ENCODE data around the gene MMAB.
"Not testable (repeated sequence)": the region's sequence is repeated elsewhere in the genome, so short reads cannot be mapped to it uniquely, and the experiment has no call there.

MMAB gene

DNA sequence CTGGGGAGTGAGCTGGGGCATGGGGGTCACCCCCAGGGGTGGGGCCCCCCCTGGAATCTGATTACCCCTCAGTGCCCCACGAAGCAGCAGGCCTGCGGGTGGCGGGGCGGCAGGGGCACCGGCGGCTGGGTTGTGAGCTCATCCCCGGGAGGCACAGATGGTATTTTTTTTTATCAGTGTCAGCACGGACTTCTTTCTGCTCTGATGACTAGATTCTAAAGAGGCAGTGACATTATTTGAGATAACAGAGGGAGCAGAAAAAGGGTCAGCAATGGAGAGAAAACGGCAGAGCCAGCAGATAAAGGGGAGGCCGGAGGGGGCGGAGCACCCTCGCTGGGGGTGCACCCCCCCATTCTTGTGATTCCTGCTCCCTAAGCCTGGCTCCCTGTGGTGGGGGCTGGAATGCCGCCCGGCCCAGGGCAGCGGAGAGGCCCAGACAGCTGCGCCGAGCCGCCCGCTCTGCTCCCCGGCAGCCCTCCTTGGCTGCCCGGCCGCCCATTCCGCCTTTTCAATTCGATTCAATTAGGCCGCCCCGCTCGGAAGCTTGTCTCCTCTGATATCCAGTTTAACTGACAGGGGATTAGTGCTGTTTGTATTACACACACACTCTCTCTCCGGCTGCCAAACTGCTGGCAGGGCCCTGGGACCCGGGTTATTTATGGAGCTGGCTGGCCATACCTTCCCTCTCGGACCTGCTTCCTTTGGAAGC, 33.2 kb upstream of the MMAB start:
- Histone ChIP-seq H3K36me3 (no peaks in the 10 kb centered on the region), H3K9ac (no peak overlapping the region), H3K27me3 (no peaks in the 10 kb centered on the region), H3K27ac (no peak overlapping the region), H3K4me2 (0 out of 22 replicates have a peak overlapping the region, but pooled peaks of 3 of the 11 experiments have one; percentile 13 to 43 (median 24)), H3K4me1 (peaks cover 0 to 39% (median 16%) of the 10 kb centered on the region in 10 experiments; a peak in 15 of 20 replicates), H3K4me3 (no peak overlapping the region), H3K9me3 (replicated peaks in 1 of 11) (no peaks in the 10 kb centered on the region), H4K20me1 (no peaks in the 10 kb centered on the region; a peak in 1 of 22 replicates)
- TF ChIP-seq Cebpa-rat (IDR thresholded peaks at IDR 0.05), result no peak

DNA sequence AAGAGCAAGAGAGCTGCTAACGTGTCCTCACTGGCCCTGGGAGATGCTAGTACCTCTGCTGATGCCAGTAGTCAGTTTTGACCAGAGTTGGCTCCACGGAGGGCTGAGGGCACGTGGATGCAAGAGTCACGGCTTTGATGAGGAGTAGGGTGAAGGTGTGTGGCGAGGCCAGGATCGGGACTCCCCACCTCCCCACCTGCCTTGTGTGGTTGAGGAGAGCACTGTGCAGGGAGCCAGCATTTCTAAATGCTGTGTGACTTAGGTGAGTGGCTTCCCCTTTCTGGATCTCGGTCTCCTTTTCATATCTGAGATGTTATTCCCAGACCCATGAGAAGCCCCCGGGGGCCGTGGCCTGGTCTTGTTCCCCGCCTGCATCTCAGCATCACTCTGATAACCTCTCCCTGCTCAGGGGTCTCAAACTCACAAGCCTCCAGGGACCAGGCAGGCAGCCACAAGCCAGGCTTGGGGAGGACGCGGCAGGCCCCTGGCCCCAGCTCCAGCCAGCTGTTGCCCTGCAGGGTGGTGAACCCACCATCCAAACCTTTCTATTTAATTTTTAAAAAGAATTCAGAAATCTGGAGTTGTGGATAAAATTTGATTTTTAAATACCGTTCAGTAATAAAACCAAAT, 32.4 kb upstream of the MMAB start:
- Histone ChIP-seq H3K9ac (no peak overlapping the region), H3K4me1 (peaks cover 0 to 36% (median 14%) of the 10 kb centered on the region in 10 experiments; a peak in 14 of 20 replicates), H3K4me3 (no peak overlapping the region), H3K27me3 (no peaks in the 10 kb centered on the region), H3K36me3 (no peaks in the 10 kb centered on the region), H3K4me2 (peak overlapping the region in 3 of 11 experiments; percentile 13 to 43 (median 24); a peak in 3 of 22 replicates), H4K20me1 (no peaks in the 10 kb centered on the region; a peak in 1 of 22 replicates), H3K9me3 (replicated peaks in 1 of 11) (no peaks in the 10 kb centered on the region), H3K27ac (no peak overlapping the region)
- TF ChIP-seq Cebpa-rat (IDR thresholded peaks at IDR 0.05), result no peak

DNA sequence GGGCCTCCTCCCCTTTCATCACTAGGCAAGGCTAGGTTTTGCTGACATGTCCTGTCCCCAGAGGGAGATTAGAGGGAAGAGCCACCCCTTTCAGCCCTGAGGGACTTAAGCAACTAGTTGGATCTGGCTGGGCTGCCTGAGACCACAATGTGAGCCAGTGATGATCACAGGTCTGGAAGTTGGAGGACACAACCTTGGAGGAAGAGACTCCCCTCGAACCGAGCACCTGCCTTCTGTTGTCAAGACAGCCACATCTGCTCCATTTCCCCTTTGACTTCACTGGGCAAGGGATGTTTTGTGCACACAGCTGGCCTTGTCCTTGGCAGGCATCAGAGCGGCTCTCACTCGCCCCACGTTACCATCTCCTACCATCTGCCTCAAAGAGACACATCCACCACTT, 31.7 kb upstream of the MMAB start:
- Histone ChIP-seq H3K27me3 (no peaks in the 10 kb centered on the region), H3K36me3 (no peaks in the 10 kb centered on the region), H3K4me2 (peak overlapping the region in 3 of 11 experiments; percentile 1 to 43 (median 41); a peak in 5 of 22 replicates), H3K9me3 (replicated peaks in 1 of 11) (no peaks in the 10 kb centered on the region), H4K20me1 (no peaks in the 10 kb centered on the region; a peak in 1 of 22 replicates), H3K9ac (no peak overlapping the region), H3K4me1 (peaks cover 0 to 41% (median 18%) of the 10 kb centered on the region in 10 experiments; a peak in 15 of 20 replicates), H3K27ac (no peak overlapping the region), H3K4me3 (no peak overlapping the region)
- TF ChIP-seq Cebpa-rat (IDR thresholded peaks at IDR 0.05), result no peak

DNA sequence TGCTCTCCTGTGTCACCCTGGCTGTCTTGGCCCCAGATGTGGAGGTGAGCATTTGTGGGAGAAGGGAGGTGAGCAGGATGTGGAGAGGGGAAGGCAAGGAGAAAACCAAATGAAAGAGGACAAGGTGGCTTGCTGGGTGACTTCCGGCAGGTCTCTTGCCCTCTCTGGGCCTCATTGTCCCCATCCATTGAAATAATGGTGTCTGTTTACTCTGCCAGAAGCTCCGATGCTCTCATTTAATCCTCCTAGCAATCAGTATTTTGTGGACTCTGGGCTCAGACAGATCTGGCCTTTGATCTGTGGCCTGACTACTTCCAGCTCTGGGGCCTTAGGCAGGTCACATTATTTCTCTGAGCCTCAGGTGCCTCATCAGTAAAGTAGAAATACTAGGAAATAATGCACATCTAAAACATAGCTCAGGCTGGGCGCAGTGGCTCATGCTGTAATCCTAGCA, 30.9 kb upstream of the MMAB start:
- TF ChIP-seq Cebpa-rat (IDR thresholded peaks at IDR 0.05), result no peak
- no peaks in the 10 kb centered on the region for H3K9me3 ChIP-seq (replicated peaks in 1 of 11)
- H3K4me1 ChIP-seq, result peaks cover 0 to 49% (median 26%) of the 10 kb centered on the region in 10 experiments; a peak in 15 of 20 replicates
- no peaks in the 10 kb centered on the region for H3K27me3 ChIP-seq
- H3K4me3 ChIP-seq, result no peak overlapping the region
- no peak overlapping the region; a peak in 1 of 22 replicates for H3K4me2 ChIP-seq
- no peaks in the 10 kb centered on the region; a peak in 1 of 22 replicates for H4K20me1 ChIP-seq
- H3K27ac ChIP-seq, result no peak overlapping the region
- no peaks in the 10 kb centered on the region for H3K36me3 ChIP-seq
- no peak overlapping the region for H3K9ac ChIP-seq

DNA sequence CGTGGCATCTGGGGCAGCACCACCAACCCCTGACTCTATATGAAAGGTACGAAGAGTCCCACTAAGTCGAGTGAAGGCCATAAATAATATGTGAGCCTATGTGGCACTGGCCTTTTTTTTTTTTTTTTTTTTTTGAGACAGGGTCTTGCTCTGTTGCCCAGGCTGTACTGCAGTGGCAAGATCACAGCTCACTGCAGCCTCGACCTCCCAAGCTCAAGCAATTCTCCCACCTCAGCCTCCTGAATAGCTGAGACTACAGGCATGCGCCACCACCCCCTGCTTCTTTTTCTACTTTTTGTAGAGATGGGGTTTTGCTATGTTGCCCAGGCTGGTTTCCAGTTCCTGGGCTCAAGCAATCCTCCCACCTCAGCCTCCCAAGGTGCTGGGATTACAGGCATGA, 28.8 kb upstream of the MMAB start:
- peaks cover 0 to 61% (median 41%) of the 10 kb centered on the region in 10 experiments; a peak in 16 of 20 replicates for H3K4me1 ChIP-seq
- not testable (repeated sequence) for H3K27ac ChIP-seq; H3K9me3 ChIP-seq (replicated peaks in 1 of 11)

DNA sequence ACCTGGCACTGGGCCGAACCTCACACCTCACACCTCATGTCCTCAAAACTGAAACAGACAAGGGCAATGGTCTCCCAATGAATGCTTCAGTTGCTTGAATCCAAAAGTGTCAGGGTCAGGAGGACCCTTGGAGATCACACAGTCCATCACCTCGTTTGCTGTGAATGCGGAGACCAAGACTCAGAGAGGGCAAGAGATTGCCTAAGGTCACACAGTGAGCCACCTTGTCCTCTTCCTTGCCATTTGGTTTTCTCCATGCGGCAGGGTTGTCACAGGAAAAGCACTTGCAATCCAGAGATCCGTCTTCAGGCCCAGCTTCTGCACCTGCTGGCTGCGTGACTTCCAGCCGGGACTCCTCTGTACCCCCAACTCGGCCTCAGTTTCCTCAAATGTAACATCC, 28.3 kb upstream of the MMAB start:
- Histone ChIP-seq H3K4me3 (no peak overlapping the region), H4K20me1 (peaks cover 0 to 24% (median 9%) of the 10 kb centered on the region in 11 experiments; a peak in 15 of 22 replicates), H3K9ac (no peak overlapping the region), H3K27me3 (no peaks in the 10 kb centered on the region), H3K36me3 (no peaks in the 10 kb centered on the region; a peak in 1 of 22 replicates), H3K27ac (no peak overlapping the region), H3K4me1 (peaks cover 0 to 65% (median 43%) of the 10 kb centered on the region in 10 experiments; a peak in 16 of 20 replicates), H3K9me3 (replicated peaks in 1 of 11) (no peaks in the 10 kb centered on the region), H3K4me2 (no peak overlapping the region)
- TF ChIP-seq Cebpa-rat (IDR thresholded peaks at IDR 0.05), result no peak

More for the DNA sequence above, 28.8 kb upstream of the MMAB start:
- H3K4me3 ChIP-seq, H3K9ac ChIP-seq, H3K27me3 ChIP-seq, H3K36me3 ChIP-seq: not testable (repeated sequence)
- H3K4me2 ChIP-seq, result peak overlapping the region in 1 of 11 experiments; percentile 27; a peak in 1 of 22 replicates
- peaks cover 0 to 18% (median 3%) of the 10 kb centered on the region in 11 experiments; a peak in 11 of 22 replicates for H4K20me1 ChIP-seq

DNA sequence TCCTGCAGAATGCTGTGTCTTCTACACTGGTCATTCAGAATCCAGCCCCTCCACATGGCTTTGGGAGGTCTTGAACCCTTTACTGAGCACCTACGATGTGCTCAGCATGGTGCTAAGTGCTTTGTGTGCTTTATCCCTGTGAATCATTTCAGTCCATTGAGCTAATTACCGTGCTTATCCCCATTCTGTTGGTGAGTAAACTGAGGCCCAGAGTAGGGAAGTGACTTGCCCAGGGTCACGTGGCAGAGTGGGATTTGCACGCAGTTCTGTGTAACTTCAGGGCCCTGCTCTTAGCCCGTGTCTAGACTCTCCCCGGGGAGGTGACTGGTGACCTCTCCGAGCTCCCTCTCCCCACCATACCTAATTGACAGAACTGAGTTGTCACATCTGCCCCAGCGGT, 27.7 kb upstream of the MMAB start:
- Histone ChIP-seq H3K36me3 (no peaks in the 10 kb centered on the region; a peak in 1 of 22 replicates), H3K4me2 (no peak overlapping the region), H3K4me1 (peaks cover 0 to 66% (median 48%) of the 10 kb centered on the region in 10 experiments; a peak in 16 of 20 replicates), H3K9ac (no peak overlapping the region), H3K9me3 (replicated peaks in 1 of 11) (no peaks in the 10 kb centered on the region), H3K4me3 (no peak overlapping the region), H4K20me1 (peaks cover 0 to 30% (median 14%) of the 10 kb centered on the region in 11 experiments; a peak in 17 of 22 replicates), H3K27ac (no peak overlapping the region), H3K27me3 (no peaks in the 10 kb centered on the region)
- TF ChIP-seq Cebpa-rat (IDR thresholded peaks at IDR 0.05), result no peak

DNA sequence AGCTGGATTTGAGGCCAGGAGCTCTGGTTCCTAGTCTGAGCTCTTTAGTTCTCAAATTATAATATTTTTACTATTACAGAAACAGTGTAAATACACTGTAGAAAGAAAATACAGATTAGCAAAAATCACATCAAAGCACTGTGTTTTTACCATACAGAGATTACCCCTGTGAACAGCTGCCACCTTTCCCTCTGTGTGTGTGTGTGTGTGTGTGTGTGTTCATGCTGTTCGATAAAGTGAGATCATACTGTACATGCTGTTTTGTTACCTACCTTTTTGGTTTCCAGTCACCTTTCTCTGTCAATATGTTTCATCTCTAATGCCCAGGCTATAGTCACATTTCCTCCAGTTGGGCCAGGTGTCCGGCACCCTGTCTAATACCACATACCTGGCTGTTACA, 27.2 kb upstream of the MMAB start:
- no peaks in the 10 kb centered on the region for H3K27me3 ChIP-seq
- H3K36me3 ChIP-seq, result no peaks in the 10 kb centered on the region; a peak in 1 of 22 replicates
- H3K4me1 ChIP-seq, result peaks cover 4 to 66% (median 51%) of the 10 kb centered on the region in 10 experiments; a peak in 19 of 20 replicates
- no peak overlapping the region for H3K9ac ChIP-seq
- H3K9me3 ChIP-seq (replicated peaks in 1 of 11), result no peaks in the 10 kb centered on the region
- peaks cover 0 to 35% (median 18%) of the 10 kb centered on the region in 11 experiments; a peak in 17 of 22 replicates for H4K20me1 ChIP-seq
- H3K27ac ChIP-seq, result no peak overlapping the region
- H3K4me2 ChIP-seq, result peak overlapping the region in 8 of 11 experiments; percentile 3 to 82 (median 56); a peak in 13 of 22 replicates
- H3K4me3 ChIP-seq, result no peak overlapping the region
- no peak for TF ChIP-seq Cebpa-rat (IDR thresholded peaks at IDR 0.05)

DNA sequence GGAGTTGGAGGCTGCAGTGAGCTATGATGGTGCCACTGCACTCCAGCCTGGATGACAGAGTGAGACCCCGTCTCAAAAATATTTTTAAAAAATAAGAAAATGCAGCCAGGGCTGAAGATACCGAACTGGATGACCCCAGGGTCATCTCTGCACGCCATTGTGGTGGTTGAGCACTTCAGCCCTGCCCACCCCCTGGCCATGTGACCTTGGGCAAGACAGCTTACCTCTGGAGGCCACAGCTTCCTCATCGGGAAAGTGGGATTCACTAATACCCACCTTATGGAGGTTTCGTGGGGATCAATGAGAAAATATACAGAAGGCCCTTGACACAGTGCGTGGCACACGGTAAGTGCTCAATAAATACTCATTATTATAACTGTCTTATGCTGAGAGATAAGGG, 25.8 kb upstream of the MMAB start:
- no peak overlapping the region for H3K9ac ChIP-seq
- H3K4me1 ChIP-seq, result peaks cover 16 to 68% (median 56%) of the 10 kb centered on the region in 10 experiments
- H3K27ac ChIP-seq, result no peak overlapping the region
- no peaks in the 10 kb centered on the region for H3K27me3 ChIP-seq
- H3K36me3 ChIP-seq, result peaks cover 0 to 2% (median 0%) of the 10 kb centered on the region in 11 experiments; a peak in 2 of 22 replicates
- H3K4me3 ChIP-seq, result no peak overlapping the region
- peaks cover 0 to 49% (median 28%) of the 10 kb centered on the region in 11 experiments; a peak in 18 of 22 replicates for H4K20me1 ChIP-seq
- peak overlapping the region in 5 of 11 experiments; percentile 31 to 67 (median 58); a peak in 5 of 22 replicates for H3K4me2 ChIP-seq
- no peak for TF ChIP-seq Cebpa-rat (IDR thresholded peaks at IDR 0.05)
- no peaks in the 10 kb centered on the region for H3K9me3 ChIP-seq (replicated peaks in 1 of 11)
